GM10266 (cell line): ENCODE data around the gene SDF4.

ENCODE experiments used
- DNase-seq: peaks from one replicate; pipeline ENCODE4 v3.0.0; 2012; ENCODE audit errors: extremely low spot score
- CTCF ChIP-seq: IDR thresholded peaks from 2 replicates; pipeline ENCODE4 v1.5.1; 2012; ENCODE audit warnings: mild to moderate bottlenecking, low read depth; ENCODE audit not compliant: control insufficient read depth, insufficient read depth; ENCODE audit errors: missing control alignments

Gene SDF4

DNA sequence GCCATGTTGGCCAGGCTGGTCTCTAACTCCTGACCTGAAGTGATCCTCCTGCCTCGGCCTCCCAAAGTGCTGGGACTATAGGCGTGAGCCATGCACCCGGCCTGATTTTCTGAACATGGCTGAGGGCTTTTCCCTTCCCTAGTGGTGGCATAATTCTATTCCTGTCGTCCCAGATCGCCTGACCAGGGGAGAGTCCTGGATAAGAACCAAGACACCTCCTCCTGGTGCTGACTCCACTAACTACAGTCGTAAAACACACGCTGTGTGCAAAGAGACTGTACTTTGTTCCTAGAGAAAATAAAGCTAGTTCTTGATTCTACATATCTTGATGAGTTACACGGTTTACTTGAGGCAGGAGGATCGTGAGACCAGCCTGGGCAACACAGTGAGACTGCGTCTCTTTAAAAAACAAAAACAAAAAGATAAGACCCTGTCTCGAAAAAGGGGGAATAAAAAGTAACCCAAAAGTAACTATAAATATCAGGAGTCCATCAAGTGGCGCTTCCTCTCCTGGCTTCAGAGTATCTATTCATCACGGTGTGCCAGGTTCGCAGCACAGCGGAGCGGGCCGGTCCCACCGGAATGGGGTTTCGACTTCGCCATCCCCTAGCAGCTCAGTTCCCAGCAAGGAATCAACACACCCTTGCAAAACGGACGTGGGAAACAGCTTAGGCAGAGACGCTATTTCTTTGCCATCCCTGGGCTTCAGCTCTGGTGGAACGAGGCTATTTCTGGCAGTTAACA is 973 bp downstream of the SDF4 start:
- no peak for DNase-seq

GRCh38 chr1:1229770-1230169 is 2.0 kb downstream of the SDF4 start:
- no peak for DNase-seq
- no peak for TF ChIP-seq CTCF

More for the DNA sequence above, 973 bp downstream of the SDF4 start:
- TF ChIP-seq CTCF: peak; percentile 10

- TF ChIP-seq CTCF: no peak
- DNase-seq: no peak
Observed at GRCh38 chr1:1228596-1229321, 3.0 kb downstream of the SDF4 start.

DNA sequence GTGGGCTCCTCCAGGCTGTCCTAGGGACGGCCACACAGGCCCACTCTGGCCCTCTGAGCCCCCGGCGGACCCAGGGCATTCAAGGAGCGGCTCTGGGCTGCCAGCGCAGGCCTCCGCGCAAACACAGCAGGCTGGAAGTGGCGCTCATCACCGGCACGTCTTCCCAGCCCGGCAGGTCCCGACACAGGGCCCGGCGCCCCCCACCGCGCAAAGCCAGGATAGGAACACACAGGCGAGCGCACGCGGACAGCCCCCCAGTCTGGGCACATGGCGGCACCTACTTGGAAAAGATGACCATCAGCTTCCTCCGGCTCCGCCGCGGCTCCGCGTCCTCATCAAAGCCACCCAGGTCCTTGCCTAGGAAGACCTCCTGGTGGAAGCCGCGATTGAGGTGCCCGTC is 3.6 kb downstream of the SDF4 start:
- no peak for TF ChIP-seq CTCF

DNA sequence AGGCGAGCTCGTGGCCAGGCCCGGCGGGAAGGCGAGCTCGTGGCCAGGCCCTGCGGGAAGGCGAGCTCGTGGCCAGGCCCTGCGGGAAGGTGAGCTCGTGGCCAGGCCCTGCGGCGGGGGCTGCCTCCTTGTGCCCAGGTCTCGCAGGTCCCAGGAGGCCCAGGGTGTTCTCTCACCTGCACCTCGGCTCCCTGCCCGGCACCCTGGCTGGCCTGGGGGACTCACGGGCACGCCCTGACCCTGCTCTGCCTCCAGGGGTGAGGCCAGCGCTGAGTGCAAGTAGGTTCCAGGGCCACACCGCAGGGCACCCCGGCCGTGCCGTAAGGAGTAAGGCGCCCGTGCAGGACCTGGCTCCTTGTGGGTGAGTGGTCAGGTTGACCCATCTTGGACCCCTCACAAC is 4.4 kb downstream of the SDF4 start:
- no peak for TF ChIP-seq CTCF
- no peak for DNase-seq

More for the DNA sequence above, 3.6 kb downstream of the SDF4 start:
- no peak for DNase-seq

GRCh38 chr1:1226566-1227362 is 5.0 kb downstream of the SDF4 start:
- no peak for TF ChIP-seq CTCF
- no peak for DNase-seq
